ENCODE data around the gene FLVCR2. TPM values are rescaled to one million over a fixed set of nuclear protein-coding genes. Genes with fewer than 3 reads are reported as not detected.
A peak's percentile ranks its signal among the peaks of the same experiment; 100 is the strongest.

Gene FLVCR2
- total RNA-seq, 1 experiment from 2014 or later: 6.6 TPM

- no peak for TF ChIP-seq ELF4 (CRISPR knock-in tag; IDR thresholded peaks at IDR 0.05; ENCODE audit: low read depth)
- TF ChIP-seq GABPB1 (CRISPR knock-in tag; IDR thresholded peaks at IDR 0.05): peak; percentile 98
- H3K4me1 Mint-ChIP-seq: no peaks in the 10 kb centered on the region
- ChIA-PET POLR2A (no interaction called here), CTCF (interaction anchor here (1.4 kb wide), 1 partner anchor 11 kb away, joined by 3 read pairs; no protein-coding TSS in a partner anchor)
- H3K9me3 Mint-ChIP-seq: no peaks in the 10 kb centered on the region
- H3K27ac Mint-ChIP-seq: peak overlapping the region; percentile 92
- no peaks in the 10 kb centered on the region for H3K27me3 Mint-ChIP-seq (ENCODE audit: low read depth)
- H3K36me3 Mint-ChIP-seq: peaks cover 41% of the 10 kb centered on the region
- H3K4me3 Mint-ChIP-seq: no peak overlapping the region
- DNase-seq (ENCODE audit: low spot score) (no peak), ATAC-seq (no peak)
Observed at GRCh38 chr14:75648066-75648838, 69.8 kb downstream of the FLVCR2 start.

- TF ChIP-seq RELA (CRISPR knock-in tag; IDR thresholded peaks at IDR 0.05; ENCODE audit: borderline replicate concordance) (no peak), NR1H2 (CRISPR knock-in tag; IDR thresholded peaks at IDR 0.05) (no peak), ARID4B (CRISPR knock-in tag; IDR thresholded peaks at IDR 0.05; ENCODE audit: borderline replicate concordance) (no peak), FOXP4 (CRISPR knock-in tag; IDR thresholded peaks at IDR 0.05) (no peak), NFE2L1 (CRISPR knock-in tag; IDR thresholded peaks at IDR 0.05) (no peak), ZNF219 (CRISPR knock-in tag; IDR thresholded peaks at IDR 0.05; ENCODE audit: borderline replicate concordance) (no peak), ETV6 (CRISPR knock-in tag; IDR thresholded peaks at IDR 0.05) (no peak), EMX1 (CRISPR knock-in tag; IDR thresholded peaks at IDR 0.05) (no peak), ZNF423 (CRISPR knock-in tag; IDR thresholded peaks at IDR 0.05) (no peak), FOXJ3 (CRISPR knock-in tag; IDR thresholded peaks at IDR 0.05; ENCODE audit: borderline replicate concordance) (no peak)
- TF ChIP-seq, protein P1, sequence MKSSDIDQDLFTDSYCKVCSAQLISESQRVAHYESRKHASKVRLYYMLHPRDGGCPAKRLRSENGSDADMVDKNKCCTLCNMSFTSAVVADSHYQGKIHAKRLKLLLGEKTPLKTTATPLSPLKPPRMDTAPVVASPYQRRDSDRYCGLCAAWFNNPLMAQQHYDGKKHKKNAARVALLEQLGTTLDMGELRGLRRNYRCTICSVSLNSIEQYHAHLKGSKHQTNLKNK (CRISPR knock-in tag; IDR thresholded peaks at IDR 0.05): no peak
- TF ChIP-seq, protein P2, sequence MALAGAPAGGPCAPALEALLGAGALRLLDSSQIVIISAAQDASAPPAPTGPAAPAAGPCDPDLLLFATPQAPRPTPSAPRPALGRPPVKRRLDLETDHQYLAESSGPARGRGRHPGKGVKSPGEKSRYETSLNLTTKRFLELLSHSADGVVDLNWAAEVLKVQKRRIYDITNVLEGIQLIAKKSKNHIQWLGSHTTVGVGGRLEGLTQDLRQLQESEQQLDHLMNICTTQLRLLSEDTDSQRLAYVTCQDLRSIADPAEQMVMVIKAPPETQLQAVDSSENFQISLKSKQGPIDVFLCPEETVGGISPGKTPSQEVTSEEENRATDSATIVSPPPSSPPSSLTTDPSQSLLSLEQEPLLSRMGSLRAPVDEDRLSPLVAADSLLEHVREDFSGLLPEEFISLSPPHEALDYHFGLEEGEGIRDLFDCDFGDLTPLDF (CRISPR knock-in tag; IDR thresholded peaks at IDR 0.05): no peak
- TF ChIP-seq, protein P3, sequence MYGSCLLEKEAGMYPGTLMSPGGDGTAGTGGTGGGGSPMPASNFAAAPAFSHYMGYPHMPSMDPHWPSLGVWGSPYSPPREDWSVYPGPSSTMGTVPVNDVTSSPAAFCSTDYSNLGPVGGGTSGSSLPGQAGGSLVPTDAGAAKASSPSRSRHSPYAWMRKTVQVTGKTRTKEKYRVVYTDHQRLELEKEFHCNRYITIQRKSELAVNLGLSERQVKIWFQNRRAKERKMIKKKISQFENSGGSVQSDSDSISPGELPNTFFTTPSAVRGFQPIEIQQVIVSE (CRISPR knock-in tag; IDR thresholded peaks at IDR 0.05; ENCODE audit: borderline replicate concordance): no peak
- TF ChIP-seq, protein P4, sequence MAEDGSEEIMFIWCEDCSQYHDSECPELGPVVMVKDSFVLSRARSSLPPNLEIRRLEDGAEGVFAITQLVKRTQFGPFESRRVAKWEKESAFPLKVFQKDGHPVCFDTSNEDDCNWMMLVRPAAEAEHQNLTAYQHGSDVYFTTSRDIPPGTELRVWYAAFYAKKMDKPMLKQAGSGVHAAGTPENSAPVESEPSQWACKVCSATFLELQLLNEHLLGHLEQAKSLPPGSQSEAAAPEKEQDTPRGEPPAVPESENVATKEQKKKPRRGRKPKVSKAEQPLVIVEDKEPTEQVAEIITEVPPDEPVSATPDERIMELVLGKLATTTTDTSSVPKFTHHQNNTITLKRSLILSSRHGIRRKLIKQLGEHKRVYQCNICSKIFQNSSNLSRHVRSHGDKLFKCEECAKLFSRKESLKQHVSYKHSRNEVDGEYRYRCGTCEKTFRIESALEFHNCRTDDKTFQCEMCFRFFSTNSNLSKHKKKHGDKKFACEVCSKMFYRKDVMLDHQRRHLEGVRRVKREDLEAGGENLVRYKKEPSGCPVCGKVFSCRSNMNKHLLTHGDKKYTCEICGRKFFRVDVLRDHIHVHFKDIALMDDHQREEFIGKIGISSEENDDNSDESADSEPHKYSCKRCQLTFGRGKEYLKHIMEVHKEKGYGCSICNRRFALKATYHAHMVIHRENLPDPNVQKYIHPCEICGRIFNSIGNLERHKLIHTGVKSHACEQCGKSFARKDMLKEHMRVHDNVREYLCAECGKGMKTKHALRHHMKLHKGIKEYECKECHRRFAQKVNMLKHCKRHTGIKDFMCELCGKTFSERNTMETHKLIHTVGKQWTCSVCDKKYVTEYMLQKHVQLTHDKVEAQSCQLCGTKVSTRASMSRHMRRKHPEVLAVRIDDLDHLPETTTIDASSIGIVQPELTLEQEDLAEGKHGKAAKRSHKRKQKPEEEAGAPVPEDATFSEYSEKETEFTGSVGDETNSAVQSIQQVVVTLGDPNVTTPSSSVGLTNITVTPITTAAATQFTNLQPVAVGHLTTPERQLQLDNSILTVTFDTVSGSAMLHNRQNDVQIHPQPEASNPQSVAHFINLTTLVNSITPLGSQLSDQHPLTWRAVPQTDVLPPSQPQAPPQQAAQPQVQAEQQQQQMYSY (CRISPR knock-in tag; IDR thresholded peaks at IDR 0.05): no peak
- Mint-ChIP-seq H3K9me3 (no peaks in the 10 kb centered on the region), H3K4me1 (no peaks in the 10 kb centered on the region), H3K4me3 (no peak overlapping the region), H3K27ac (no peak overlapping the region), H3K36me3 (peaks cover 44% of the 10 kb centered on the region), H3K27me3 (ENCODE audit: low read depth) (no peaks in the 10 kb centered on the region)
- no peak for ATAC-seq
- no peak for DNase-seq (ENCODE audit: low spot score)
- ChIA-PET POLR2A (interaction anchor here (0.5 kb wide), 1 partner anchor 12 kb away, joined by 3 read pairs; the partner anchor contains the start of gene TTLL5), CTCF (interaction anchor here (1.1 to 1.4 kb wide), 2 partner anchors 13 to 71 kb away, joined by 3 to 4 read pairs; partner anchors contain the start of gene FLVCR2)
Observed at GRCh38 chr14:75649337-75649736, 70.9 kb downstream of the FLVCR2 start.
